ENCODE data around the gene LSM14A. TPM values are rescaled to one million over a fixed set of nuclear protein-coding genes. Genes with fewer than 3 reads are reported as not detected.

Gene LSM14A
- total RNA-seq, 1 experiment from 2014 or later, result 67.4 TPM

- H3K9ac ChIP-seq (ENCODE audit: low read length), result no peak overlapping the region
- H3K4me1 ChIP-seq (ENCODE audit: insufficient read depth, low read length), result peaks cover 20% of the 10 kb centered on the region
- H3K79me2 ChIP-seq (ENCODE audit: low read length), result no peaks in the 10 kb centered on the region
- H3K4me2 ChIP-seq (ENCODE audit: low read length), result no peak overlapping the region
- ATAC-seq (no peak), DNase-seq (no peak)
- H3K27ac ChIP-seq (ENCODE audit: low read length), result no peak overlapping the region
- H3K36me3 ChIP-seq (ENCODE audit: low read depth, low read length), result no peaks in the 10 kb centered on the region
- TF ChIP-seq EZH2phosphoT487 (IDR thresholded peaks at IDR 0.05; ENCODE audit: borderline replicate concordance, low read length), result no peak
- no peak for TF ChIP-seq CTCF (conservative IDR thresholded peaks at IDR 0.05; ENCODE audit: low read depth, low read length)
- no peak for TF ChIP-seq EZH2 (IDR thresholded peaks at IDR 0.05; ENCODE audit: low read length, unreplicated experiment)
- no peak overlapping the region for H3K4me3 ChIP-seq (ENCODE audit: low read length)
- CTCF ChIA-PET, result no interaction called here
- no peaks in the 10 kb centered on the region for H4K20me1 ChIP-seq (ENCODE audit: low read length)
- no peaks in the 10 kb centered on the region for H3F3A ChIP-seq (ENCODE audit: low read length, unreplicated experiment)
- POLR2A ChIA-PET (ENCODE audit: unreplicated experiment), result no interaction called here
- intact Hi-C loops (cut with micrococcal nuclease), result no loop called here
- no peaks in the 10 kb centered on the region for H3K27me3 ChIP-seq (ENCODE audit: low read length)
- H3K9me3 ChIP-seq (ENCODE audit: low read length), result no peaks in the 10 kb centered on the region
- no TSS peak for BruUV-seq (replicated peaks)
- no peaks in the 10 kb centered on the region for H3K9me2 ChIP-seq (replicated peaks; ENCODE audit: low read length)
- no peak overlapping the region for H2AFZ ChIP-seq (ENCODE audit: low read length)
These were observed 64.0 kb downstream of the LSM14A start for GRCh38 chr19:34236035-34236987.

GRCh38 chr19:34237283-34237682 lies 65.0 kb downstream of the LSM14A start:
- Histone ChIP-seq H3K9ac (ENCODE audit: low read length) (no peak overlapping the region), H3K4me3 (ENCODE audit: low read length) (no peak overlapping the region), H3K4me1 (ENCODE audit: insufficient read depth, low read length) (peaks cover 15% of the 10 kb centered on the region), H3K4me2 (ENCODE audit: low read length) (no peak overlapping the region), H4K20me1 (ENCODE audit: low read length) (no peaks in the 10 kb centered on the region), H3K36me3 (ENCODE audit: low read depth, low read length) (no peaks in the 10 kb centered on the region), H3F3A (ENCODE audit: low read length, unreplicated experiment) (no peaks in the 10 kb centered on the region), H3K9me3 (ENCODE audit: low read length) (no peaks in the 10 kb centered on the region), H2AFZ (ENCODE audit: low read length) (no peak overlapping the region), H3K9me2 (replicated peaks; ENCODE audit: low read length) (no peaks in the 10 kb centered on the region), H3K27ac (ENCODE audit: low read length) (no peak overlapping the region), H3K79me2 (ENCODE audit: low read length) (no peaks in the 10 kb centered on the region), H3K27me3 (ENCODE audit: low read length) (no peaks in the 10 kb centered on the region)
- no peak for TF ChIP-seq CTCF (conservative IDR thresholded peaks at IDR 0.05; ENCODE audit: low read depth, low read length)
- no peak for TF ChIP-seq EZH2phosphoT487 (IDR thresholded peaks at IDR 0.05; ENCODE audit: borderline replicate concordance, low read length)
- TF ChIP-seq EZH2 (IDR thresholded peaks at IDR 0.05; ENCODE audit: low read length, unreplicated experiment), result no peak
- ATAC-seq (no peak), DNase-seq (no peak)
- CTCF ChIA-PET, result no interaction called here
- intact Hi-C loops (cut with micrococcal nuclease), result no loop called here
- POLR2A ChIA-PET (ENCODE audit: unreplicated experiment), result no interaction called here
- no TSS peak for BruUV-seq (replicated peaks)

- no peaks in the 10 kb centered on the region for H3K9me2 ChIP-seq (replicated peaks; ENCODE audit: low read length)
- no peak overlapping the region for H2AFZ ChIP-seq (ENCODE audit: low read length)
- H3K79me2 ChIP-seq (ENCODE audit: low read length), result no peaks in the 10 kb centered on the region
- CTCF ChIA-PET, result no interaction called here
- no peak overlapping the region for H3K9ac ChIP-seq (ENCODE audit: low read length)
- BruUV-seq (replicated peaks), result no TSS peak
- no peaks in the 10 kb centered on the region for H4K20me1 ChIP-seq (ENCODE audit: low read length)
- H3K4me2 ChIP-seq (ENCODE audit: low read length), result no peak overlapping the region
- H3K4me1 ChIP-seq (ENCODE audit: insufficient read depth, low read length), result peaks cover 8% of the 10 kb centered on the region
- no peak overlapping the region for H3K27ac ChIP-seq (ENCODE audit: low read length)
- TF ChIP-seq EZH2 (IDR thresholded peaks at IDR 0.05; ENCODE audit: low read length, unreplicated experiment) (no peak), EZH2phosphoT487 (IDR thresholded peaks at IDR 0.05; ENCODE audit: borderline replicate concordance, low read length) (no peak), CTCF (conservative IDR thresholded peaks at IDR 0.05; ENCODE audit: low read depth, low read length) (no peak)
- H3K9me3 ChIP-seq (ENCODE audit: low read length), result no peaks in the 10 kb centered on the region
- no peak overlapping the region for H3K4me3 ChIP-seq (ENCODE audit: low read length)
- POLR2A ChIA-PET (ENCODE audit: unreplicated experiment), result no interaction called here
- intact Hi-C loops (cut with micrococcal nuclease), result no loop called here
- no peaks in the 10 kb centered on the region for H3K36me3 ChIP-seq (ENCODE audit: low read depth, low read length)
- no peaks in the 10 kb centered on the region for H3F3A ChIP-seq (ENCODE audit: low read length, unreplicated experiment)
- no peak for ATAC-seq
- DNase-seq, result no peak
- no peaks in the 10 kb centered on the region for H3K27me3 ChIP-seq (ENCODE audit: low read length)
These were observed 65.6 kb downstream of the LSM14A start for GRCh38 chr19:34237939-34238338.

Measured in PC-3 (cell line).